ENCODE measurements around the gene CST3.

CST3 gene

GRCh38 chr20:23641936-23642751 lies 4.4 kb upstream of the CST3 start:
- TF ChIP-seq CTCF (IDR thresholded peaks at IDR 0.05; ENCODE audit: borderline replicate concordance, control extremely low read depth, extremely low read depth, insufficient read depth, missing control alignments), result no peak
- no peak for DNase-seq (ENCODE audit: low spot score)
- in situ Hi-C loops (cut with MboI; ENCODE audit: low sequenced_read_pairs, unreplicated experiment), result no loop called here

GRCh38 chr20:23640671-23641667 lies 3.2 kb upstream of the CST3 start:
- TF ChIP-seq CTCF (IDR thresholded peaks at IDR 0.05; ENCODE audit: borderline replicate concordance, control extremely low read depth, extremely low read depth, insufficient read depth, missing control alignments), result no peak
- in situ Hi-C loops (cut with MboI; ENCODE audit: low sequenced_read_pairs, unreplicated experiment), result no loop called here
- no peak for DNase-seq (ENCODE audit: low spot score)

GRCh38 chr20:23640018-23640601 lies 2.4 kb upstream of the CST3 start:
- in situ Hi-C loops (cut with MboI; ENCODE audit: low sequenced_read_pairs, unreplicated experiment), result no loop called here
- DNase-seq (ENCODE audit: low spot score), result no peak
- no peak for TF ChIP-seq CTCF (IDR thresholded peaks at IDR 0.05; ENCODE audit: borderline replicate concordance, control extremely low read depth, extremely low read depth, insufficient read depth, missing control alignments)

- in situ Hi-C loops (cut with MboI; ENCODE audit: low sequenced_read_pairs, unreplicated experiment), result no loop called here
- no peak for TF ChIP-seq CTCF (IDR thresholded peaks at IDR 0.05; ENCODE audit: borderline replicate concordance, control extremely low read depth, extremely low read depth, insufficient read depth, missing control alignments)
- no peak for DNase-seq (ENCODE audit: low spot score)
Measured at GRCh38 chr20:23639490-23639958, 1.8 kb upstream of the CST3 start.

GRCh38 chr20:23638309-23638708 lies 554 bp upstream of the CST3 start:
- no peak for TF ChIP-seq CTCF (IDR thresholded peaks at IDR 0.05; ENCODE audit: borderline replicate concordance, control extremely low read depth, extremely low read depth, insufficient read depth, missing control alignments)
- DNase-seq (ENCODE audit: low spot score), result no peak
- in situ Hi-C loops (cut with MboI; ENCODE audit: low sequenced_read_pairs, unreplicated experiment), result no loop called here

- in situ Hi-C loops (cut with MboI; ENCODE audit: low sequenced_read_pairs, unreplicated experiment), result no loop called here
- no peak for TF ChIP-seq CTCF (IDR thresholded peaks at IDR 0.05; ENCODE audit: borderline replicate concordance, control extremely low read depth, extremely low read depth, insufficient read depth, missing control alignments)
Measured at GRCh38 chr20:23636908-23637281, 860 bp downstream of the CST3 start.

More at GRCh38 chr20:23636908-23637281, 860 bp downstream of the CST3 start:
- no peak for DNase-seq (ENCODE audit: low spot score)

All from GM13976 (cell line).